Activated naive CD8-positive, alpha-beta T cell treated with anti-CD3 and anti-CD28 coated beads for 36 hours (primary cell): ENCODE data around the gene WWOX. TPM values are rescaled to one million over a fixed set of nuclear protein-coding genes. Genes with fewer than 3 reads are reported as not detected.

Experiments
- DNase-seq: peaks from one replicate; pipeline ENCODE4 v3.0.0; 2021
- H3K27ac Mint-ChIP-seq: one replicate; pipeline ENCODE4 v1.8.0; 2022; ENCODE audit warnings: mild to moderate bottlenecking, moderate library complexity, mixed read lengths
- H3K27me3 Mint-ChIP-seq: one replicate; pipeline ENCODE4 v1.8.0; 2022; ENCODE audit warnings: mild to moderate bottlenecking, mixed read lengths
- H3K36me3 Mint-ChIP-seq: one replicate; pipeline ENCODE4 v1.8.0; 2021; ENCODE audit warnings: mild to moderate bottlenecking, mixed read lengths
- H3K4me1 Mint-ChIP-seq: one replicate; pipeline ENCODE4 v1.8.0; 2021; ENCODE audit warnings: mixed read lengths
- H3K4me3 Mint-ChIP-seq: one replicate; pipeline ENCODE4 v1.8.0; 2022; ENCODE audit warnings: mild to moderate bottlenecking, moderate library complexity, mixed read lengths
- H3K9me3 Mint-ChIP-seq: one replicate; pipeline ENCODE4 v1.8.0; 2022; ENCODE audit warnings: mixed read lengths
- total RNA-seq, 2 experiments: library from RNA; stranded (reverse); gene quantifications; one replicate each; pipeline ENCODE4 v1.2.3, GENCODE V29; 2021

The WWOX gene
- total RNA-seq, 2 experiments from 2014 or later = 20.0 to 23.9 TPM

GRCh38 chr16:78209951-78210661, 110.7 kb downstream of the WWOX start:
- H3K27ac Mint-ChIP-seq = no peak overlapping the region
- no peaks in the 10 kb centered on the region for H3K9me3 Mint-ChIP-seq
- H3K27me3 Mint-ChIP-seq = no peaks in the 10 kb centered on the region
- no peaks in the 10 kb centered on the region for H3K36me3 Mint-ChIP-seq
- no peak for DNase-seq
- no peak overlapping the region for H3K4me3 Mint-ChIP-seq
- H3K4me1 Mint-ChIP-seq = no peaks in the 10 kb centered on the region

GRCh38 chr16:78211020-78211599, 111.7 kb downstream of the WWOX start:
- H3K4me1 Mint-ChIP-seq = no peaks in the 10 kb centered on the region

GRCh38 chr16:78211946-78212345, 112.5 kb downstream of the WWOX start:
- Mint-ChIP-seq H3K4me3 (no peak overlapping the region), H3K9me3 (no peaks in the 10 kb centered on the region), H3K27me3 (no peaks in the 10 kb centered on the region), H3K4me1 (no peaks in the 10 kb centered on the region), H3K36me3 (no peaks in the 10 kb centered on the region), H3K27ac (no peak overlapping the region)
- no peak for DNase-seq

More at GRCh38 chr16:78211020-78211599, 111.7 kb downstream of the WWOX start:
- no peak for DNase-seq
- no peaks in the 10 kb centered on the region for H3K36me3 Mint-ChIP-seq
- H3K9me3 Mint-ChIP-seq = no peaks in the 10 kb centered on the region
- H3K4me3 Mint-ChIP-seq = no peak overlapping the region
- no peak overlapping the region for H3K27ac Mint-ChIP-seq
- no peaks in the 10 kb centered on the region for H3K27me3 Mint-ChIP-seq

- no peaks in the 10 kb centered on the region for H3K9me3 Mint-ChIP-seq
- H3K4me1 Mint-ChIP-seq = no peaks in the 10 kb centered on the region
- no peaks in the 10 kb centered on the region for H3K36me3 Mint-ChIP-seq
These were observed 113.2 kb downstream of the WWOX start for GRCh38 chr16:78212674-78213073.

GRCh38 chr16:78213751-78214150, 114.3 kb downstream of the WWOX start:
- Mint-ChIP-seq H3K27ac (no peak overlapping the region), H3K27me3 (no peaks in the 10 kb centered on the region), H3K9me3 (no peaks in the 10 kb centered on the region), H3K4me1 (no peaks in the 10 kb centered on the region), H3K36me3 (no peaks in the 10 kb centered on the region), H3K4me3 (no peak overlapping the region)
- DNase-seq = no peak

More at GRCh38 chr16:78212674-78213073, 113.2 kb downstream of the WWOX start:
- Mint-ChIP-seq H3K27me3 (no peaks in the 10 kb centered on the region), H3K4me3 (no peak overlapping the region), H3K27ac (no peak overlapping the region)
- DNase-seq = no peak

- Mint-ChIP-seq H3K4me1 (no peaks in the 10 kb centered on the region), H3K9me3 (no peaks in the 10 kb centered on the region), H3K4me3 (no peak overlapping the region), H3K27ac (no peak overlapping the region), H3K36me3 (no peaks in the 10 kb centered on the region), H3K27me3 (no peaks in the 10 kb centered on the region)
- DNase-seq = no peak
These were observed 115.8 kb downstream of the WWOX start for GRCh38 chr16:78215222-78215621.

- H3K36me3 Mint-ChIP-seq = no peaks in the 10 kb centered on the region
- no peaks in the 10 kb centered on the region for H3K9me3 Mint-ChIP-seq
- no peaks in the 10 kb centered on the region for H3K4me1 Mint-ChIP-seq
- no peak overlapping the region for H3K4me3 Mint-ChIP-seq
- H3K27me3 Mint-ChIP-seq = no peaks in the 10 kb centered on the region
- no peak overlapping the region for H3K27ac Mint-ChIP-seq
- DNase-seq = no peak
These were observed 116.8 kb downstream of the WWOX start for GRCh38 chr16:78216166-78216745.

- Mint-ChIP-seq H3K36me3 (no peaks in the 10 kb centered on the region), H3K9me3 (no peaks in the 10 kb centered on the region), H3K4me1 (no peaks in the 10 kb centered on the region), H3K27ac (no peak overlapping the region), H3K27me3 (no peaks in the 10 kb centered on the region), H3K4me3 (no peak overlapping the region)
- DNase-seq = no peak
These were observed 117.8 kb downstream of the WWOX start for GRCh38 chr16:78217276-78217675.

GRCh38 chr16:78218279-78218678, 118.8 kb downstream of the WWOX start:
- no peaks in the 10 kb centered on the region for H3K27me3 Mint-ChIP-seq
- no peaks in the 10 kb centered on the region for H3K9me3 Mint-ChIP-seq
- H3K36me3 Mint-ChIP-seq = no peaks in the 10 kb centered on the region
- DNase-seq = no peak
- H3K4me1 Mint-ChIP-seq = no peaks in the 10 kb centered on the region
- H3K4me3 Mint-ChIP-seq = no peak overlapping the region
- no peak overlapping the region for H3K27ac Mint-ChIP-seq

GRCh38 chr16:78218856-78219651, 119.6 kb downstream of the WWOX start:
- DNase-seq = no peak
- no peaks in the 10 kb centered on the region for H3K27me3 Mint-ChIP-seq
- no peaks in the 10 kb centered on the region for H3K9me3 Mint-ChIP-seq
- no peaks in the 10 kb centered on the region for H3K4me1 Mint-ChIP-seq
- no peaks in the 10 kb centered on the region for H3K36me3 Mint-ChIP-seq
- H3K4me3 Mint-ChIP-seq = no peak overlapping the region
- no peak overlapping the region for H3K27ac Mint-ChIP-seq

GRCh38 chr16:78220571-78220970, 121.1 kb downstream of the WWOX start:
- H3K4me1 Mint-ChIP-seq = no peaks in the 10 kb centered on the region
- no peak overlapping the region for H3K27ac Mint-ChIP-seq
- no peaks in the 10 kb centered on the region for H3K27me3 Mint-ChIP-seq
- H3K9me3 Mint-ChIP-seq = no peaks in the 10 kb centered on the region
- DNase-seq = no peak
- H3K4me3 Mint-ChIP-seq = no peak overlapping the region
- no peaks in the 10 kb centered on the region for H3K36me3 Mint-ChIP-seq

- Mint-ChIP-seq H3K4me1 (no peaks in the 10 kb centered on the region), H3K4me3 (no peak overlapping the region), H3K27me3 (no peaks in the 10 kb centered on the region), H3K9me3 (no peaks in the 10 kb centered on the region), H3K36me3 (no peaks in the 10 kb centered on the region), H3K27ac (no peak overlapping the region)
- no peak for DNase-seq
These were observed 122.4 kb downstream of the WWOX start for GRCh38 chr16:78221892-78222291.

GRCh38 chr16:78224342-78224741, 124.9 kb downstream of the WWOX start:
- Mint-ChIP-seq H3K4me3 (no peak overlapping the region), H3K36me3 (no peaks in the 10 kb centered on the region), H3K27ac (no peak overlapping the region), H3K27me3 (no peaks in the 10 kb centered on the region), H3K9me3 (no peaks in the 10 kb centered on the region), H3K4me1 (no peaks in the 10 kb centered on the region)
- no peak for DNase-seq

GRCh38 chr16:78225919-78226318, 126.5 kb downstream of the WWOX start:
- H3K9me3 Mint-ChIP-seq = no peaks in the 10 kb centered on the region
- no peak overlapping the region for H3K4me3 Mint-ChIP-seq
- H3K27me3 Mint-ChIP-seq = no peaks in the 10 kb centered on the region
- no peaks in the 10 kb centered on the region for H3K36me3 Mint-ChIP-seq
- no peak for DNase-seq
- H3K4me1 Mint-ChIP-seq = no peaks in the 10 kb centered on the region
- no peak overlapping the region for H3K27ac Mint-ChIP-seq

GRCh38 chr16:78227855-78228254, 128.4 kb downstream of the WWOX start:
- Mint-ChIP-seq H3K4me1 (no peaks in the 10 kb centered on the region), H3K36me3 (no peaks in the 10 kb centered on the region), H3K27me3 (no peaks in the 10 kb centered on the region), H3K27ac (no peak overlapping the region), H3K9me3 (no peaks in the 10 kb centered on the region), H3K4me3 (no peak overlapping the region)
- no peak for DNase-seq
